AG08395 (cell line): ENCODE data around the gene LZTR1.

ENCODE experiments used
- DNase-seq: peaks from one replicate; pipeline ENCODE4 v3.0.0; 2012; ENCODE audit warnings: mixed read lengths, low spot score

Gene LZTR1

DNA sequence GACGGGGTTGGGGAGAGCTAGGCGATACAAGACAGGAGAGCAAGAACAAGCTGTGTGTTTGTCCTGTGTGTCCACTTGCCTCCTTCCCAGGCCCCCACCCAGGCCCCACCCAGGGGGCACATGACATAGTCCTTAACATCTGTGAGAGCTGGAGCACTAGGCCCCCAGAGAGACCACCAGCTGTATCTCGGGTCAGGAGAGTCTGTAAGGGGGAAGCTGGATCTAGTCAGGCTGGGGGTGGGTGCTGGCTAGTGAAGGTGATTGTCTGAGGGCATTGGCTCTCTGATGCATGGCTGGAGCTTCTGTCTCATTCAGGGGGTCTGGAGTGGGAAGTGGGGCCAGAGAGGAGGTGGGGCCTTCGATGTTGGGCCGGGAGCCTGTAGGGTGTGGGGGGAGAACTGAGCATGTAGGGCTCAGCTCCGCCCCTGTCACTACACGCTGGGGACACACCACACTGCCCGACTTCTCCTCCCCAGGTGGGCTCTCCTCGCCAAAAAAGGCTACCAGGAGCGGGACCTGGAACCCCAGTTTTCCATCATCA is 33.4 kb downstream of the LZTR1 start:
- DNase-seq: no peak

DNA sequence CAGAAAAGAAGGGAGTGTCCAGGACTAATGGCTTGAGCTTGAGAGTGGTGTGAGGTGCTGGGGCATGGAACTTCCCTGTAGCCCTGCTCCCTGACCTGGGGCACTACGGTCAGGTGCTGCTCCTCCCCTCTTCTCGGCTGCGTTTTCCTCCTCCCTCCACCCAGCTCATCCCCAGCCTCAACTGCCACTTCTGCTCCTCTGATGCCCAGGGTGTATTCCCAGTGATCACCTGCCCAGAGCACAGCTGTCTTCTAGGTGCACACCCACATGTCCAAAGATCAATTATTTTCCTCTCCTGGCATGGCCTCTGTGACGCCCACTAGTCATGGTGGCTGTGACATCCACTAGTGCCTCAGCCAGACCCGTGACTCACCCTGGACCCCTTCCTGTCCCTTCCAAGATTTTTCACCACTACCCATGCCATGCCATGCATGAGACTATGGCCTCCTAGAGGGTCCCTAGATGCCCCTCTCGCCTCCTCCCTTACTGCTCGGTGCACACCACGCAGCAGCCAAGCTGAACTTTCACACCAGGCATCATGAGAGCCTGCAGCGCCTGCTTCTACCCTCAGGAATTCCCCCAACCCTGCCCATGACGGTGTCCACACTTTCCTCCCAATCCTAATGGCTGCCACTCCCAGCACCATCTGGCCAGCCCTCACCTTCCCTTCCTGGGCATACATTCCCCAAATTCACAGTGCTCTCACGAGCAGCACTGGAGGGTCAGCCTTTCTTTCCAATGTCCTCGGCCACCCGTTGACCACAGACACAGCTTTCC is 34.7 kb downstream of the LZTR1 start:
- no peak for DNase-seq

DNA sequence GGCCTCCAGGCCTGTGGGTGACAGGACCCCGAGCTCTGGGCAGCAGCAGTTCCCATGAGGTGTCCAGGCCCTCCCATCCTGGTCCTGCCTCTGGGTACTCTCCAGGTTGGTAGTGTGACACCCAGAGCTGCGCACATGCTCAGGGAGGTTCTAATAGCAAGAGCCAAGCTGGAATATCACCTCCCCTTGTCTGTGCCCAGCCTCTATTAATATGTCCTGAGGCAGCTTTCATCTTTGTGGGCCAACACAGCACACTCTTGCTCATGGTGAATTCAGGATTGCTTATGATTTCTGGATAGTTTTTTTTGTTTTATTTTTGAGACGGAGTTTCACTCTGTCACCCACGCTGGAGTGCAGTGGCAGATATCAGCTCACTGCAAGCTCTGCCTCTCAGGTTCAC is 36.2 kb downstream of the LZTR1 start:
- no peak for DNase-seq

GRCh38 chr22:21020802-21021429 is 38.8 kb downstream of the LZTR1 start:
- DNase-seq: peak; percentile 38

DNA sequence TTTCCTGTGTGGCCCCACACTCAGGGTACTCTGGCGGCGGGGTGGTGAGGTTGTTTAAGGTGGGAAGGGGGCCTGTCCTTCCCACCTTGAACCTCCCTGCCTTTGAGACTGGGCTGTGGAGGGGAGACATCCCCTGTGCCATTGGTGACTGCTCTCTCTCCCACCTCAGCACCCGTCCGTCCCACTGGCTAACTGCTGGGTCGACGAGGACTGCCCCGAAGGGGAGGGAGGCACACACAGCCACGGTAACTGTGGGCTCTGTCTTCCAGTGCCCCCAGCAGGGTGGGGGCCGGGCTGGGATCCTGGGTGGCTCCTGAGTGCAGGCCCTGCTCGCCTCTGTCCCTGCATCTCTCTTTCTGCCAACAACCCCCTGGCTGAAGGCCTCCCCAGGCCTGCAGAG is 40.4 kb downstream of the LZTR1 start:
- DNase-seq: no peak

GRCh38 chr22:21022955-21023614 is 41.0 kb downstream of the LZTR1 start:
- DNase-seq: no peak

DNA sequence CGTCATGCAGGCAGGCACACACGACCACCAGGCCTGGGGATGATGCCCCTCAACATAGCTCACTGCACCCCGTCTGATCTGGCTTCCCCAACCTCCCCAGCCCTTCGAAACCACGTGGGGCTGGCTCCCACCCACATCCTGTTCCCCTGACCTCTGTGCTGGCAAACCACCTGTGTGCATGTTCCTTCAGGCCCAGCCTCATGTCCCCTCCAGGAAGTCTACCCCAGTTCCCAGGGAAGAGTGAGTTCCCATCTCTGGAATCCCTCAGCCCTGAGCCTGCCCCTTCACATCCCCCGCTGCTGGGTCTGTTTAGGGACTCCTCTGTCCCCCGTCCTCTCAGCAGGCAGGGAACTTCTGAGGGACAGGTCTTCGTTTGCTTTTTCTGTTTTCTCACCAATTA is 43.2 kb downstream of the LZTR1 start:
- no peak for DNase-seq

GRCh38 chr22:21025763-21026755 is 44.0 kb downstream of the LZTR1 start:
- no peak for DNase-seq

GRCh38 chr22:21026783-21027692 is 44.9 kb downstream of the LZTR1 start:
- peak; percentile 76 for DNase-seq

GRCh38 chr22:21028277-21029251 is 46.5 kb downstream of the LZTR1 start:
- DNase-seq: no peak

DNA sequence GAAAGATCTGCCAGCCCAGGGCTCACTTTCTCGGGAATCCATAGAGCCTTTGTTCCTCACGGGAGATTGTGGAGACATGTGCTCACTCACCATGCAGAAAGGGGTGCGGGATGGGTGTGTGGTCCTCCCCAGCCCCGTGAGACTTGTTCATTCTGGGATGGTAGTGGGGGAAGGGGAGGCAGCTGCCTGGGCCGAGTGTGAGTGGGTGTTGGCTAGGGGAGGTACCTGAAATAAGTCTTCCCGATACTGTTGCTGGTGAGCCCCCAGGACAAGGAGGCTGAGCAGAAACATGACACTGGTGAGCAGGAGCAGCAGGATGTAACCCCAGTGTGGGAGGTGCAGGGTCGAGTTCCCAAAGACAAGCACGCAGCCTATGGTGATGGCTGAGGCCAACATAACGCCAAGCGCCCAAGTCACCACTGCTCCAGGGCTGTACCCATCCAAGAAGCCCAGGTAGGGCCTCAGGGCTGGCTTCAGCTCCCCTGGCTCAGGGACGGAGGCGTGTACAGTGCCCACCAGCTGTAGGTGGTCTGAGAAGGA is 47.5 kb downstream of the LZTR1 start:
- no peak for DNase-seq

- DNase-seq: no peak
These were observed 47.9 kb downstream of the LZTR1 start for GRCh38 chr22:21030032-21030431.

GRCh38 chr22:21030621-21031544 is 48.8 kb downstream of the LZTR1 start:
- no peak for DNase-seq

- no peak for DNase-seq
These were observed 49.5 kb downstream of the LZTR1 start for GRCh38 chr22:21031545-21032036.

DNA sequence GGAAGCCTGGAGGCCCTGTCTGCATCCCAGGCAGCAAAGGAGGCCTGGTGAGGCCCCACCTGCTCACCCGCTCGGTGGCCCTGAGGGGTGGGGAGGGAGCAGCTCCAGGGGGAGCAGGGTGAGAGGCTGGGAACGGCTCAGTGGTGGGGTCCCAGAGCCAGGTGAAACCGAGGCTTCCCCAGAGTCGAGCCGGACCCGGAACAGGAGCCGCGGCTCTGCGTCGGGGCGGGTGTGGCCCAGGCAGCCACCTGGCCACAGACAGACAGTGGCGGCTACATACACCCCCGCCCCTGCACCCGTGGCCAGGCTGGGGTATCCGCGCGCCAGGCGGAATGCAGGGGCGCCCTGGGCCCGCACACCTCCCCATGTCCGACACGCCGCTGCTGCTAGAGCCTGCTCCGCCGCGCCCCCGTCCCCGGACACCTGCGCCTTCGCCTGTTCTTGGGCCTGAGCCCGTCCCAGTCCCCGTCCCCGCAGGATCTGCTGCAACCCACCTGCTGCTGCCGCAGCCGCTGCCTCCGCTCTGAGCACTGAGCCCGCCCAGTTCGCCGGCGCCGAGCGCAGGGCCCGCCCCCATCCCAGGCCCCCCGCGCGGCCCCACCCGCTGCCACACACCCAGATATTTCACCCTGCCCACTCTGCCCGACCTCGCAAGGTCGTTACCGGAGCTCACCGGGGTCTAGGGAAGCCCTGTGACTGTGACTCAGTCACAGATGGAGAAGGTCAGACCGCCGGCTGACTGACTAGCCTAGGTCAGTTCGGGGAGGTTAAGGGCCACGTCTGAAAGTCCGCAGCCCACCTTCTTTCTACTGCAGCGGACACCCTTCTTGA is 50.2 kb downstream of the LZTR1 start, which contains the start of gene SLC7A4:
SLC7A4 (minus strand) TSS at position 525 of the 831 bp plus-strand sequence. CDS start 749 bp downstream, outside the sequence.
- DNase-seq: no peak

DNA sequence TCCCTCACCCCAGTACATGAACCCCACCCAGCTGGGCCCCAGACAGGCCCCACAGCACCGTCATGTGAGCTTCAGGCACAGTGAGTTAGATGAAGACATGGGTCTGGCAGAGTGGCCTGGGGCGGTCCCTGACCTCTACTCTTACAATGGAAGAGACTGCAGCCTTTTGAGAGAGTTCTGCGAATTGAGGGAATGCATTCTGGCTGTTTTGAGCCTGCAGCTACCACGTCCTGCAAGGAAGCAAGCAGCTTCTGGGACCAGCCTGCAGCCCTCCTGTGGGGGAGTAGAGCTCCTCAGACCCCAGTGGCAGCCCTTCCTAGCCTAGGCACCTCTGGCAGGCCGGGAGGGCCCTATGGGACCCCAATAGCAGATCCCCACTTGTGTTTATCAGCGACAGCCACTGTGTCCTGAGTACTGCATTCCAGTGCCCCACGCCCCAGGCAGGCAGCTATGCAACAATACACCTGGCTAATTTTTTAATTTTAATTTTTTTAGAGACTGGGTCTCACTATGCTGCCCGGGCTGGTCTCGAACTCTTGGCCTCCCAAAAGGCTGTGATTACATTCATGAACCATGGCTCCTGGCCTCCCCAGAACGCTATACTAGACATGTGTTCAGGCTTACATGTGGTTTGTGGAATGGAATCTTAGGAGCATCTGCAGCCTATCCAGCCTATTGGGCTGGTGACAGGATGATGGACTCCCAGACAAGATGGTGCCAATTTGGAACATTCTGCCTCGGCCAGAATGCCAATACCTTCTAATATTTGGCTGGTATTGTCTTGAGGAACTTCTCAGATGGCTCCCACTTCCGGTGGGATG is 51.0 kb downstream of the LZTR1 start:
- DNase-seq: no peak
